Raji (cell line): ENCODE data around the gene PSEN1.

Source experiments
- POLR2A ChIP-seq: IDR thresholded peaks from 2 replicates; pipeline ENCODE4 v1.6.1; 2011; ENCODE audit warnings: low read depth, low read length, control low read depth; ENCODE audit not compliant: insufficient read depth

PSEN1 gene

DNA sequence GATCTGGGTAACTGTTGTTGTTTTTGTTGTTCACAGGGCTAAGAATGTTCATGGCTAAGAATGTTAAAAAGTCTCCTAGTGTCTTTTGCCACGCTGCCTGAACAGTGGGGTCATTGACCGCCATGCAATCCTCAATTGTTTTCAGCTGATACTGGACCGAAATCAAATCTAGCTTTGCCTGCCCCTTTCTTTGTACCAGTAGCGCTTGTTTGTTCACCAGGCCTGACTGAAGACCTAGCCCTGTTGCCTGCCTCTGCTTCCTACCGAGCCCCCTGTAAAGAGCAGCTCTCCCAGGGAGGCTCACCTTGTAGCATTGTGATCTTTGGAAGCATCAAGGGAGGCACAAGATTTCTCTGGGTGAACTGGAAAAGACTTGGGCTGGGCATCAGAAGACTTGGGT is 6.7 kb downstream of the PSEN1 start:
- no peak for TF ChIP-seq POLR2A

DNA sequence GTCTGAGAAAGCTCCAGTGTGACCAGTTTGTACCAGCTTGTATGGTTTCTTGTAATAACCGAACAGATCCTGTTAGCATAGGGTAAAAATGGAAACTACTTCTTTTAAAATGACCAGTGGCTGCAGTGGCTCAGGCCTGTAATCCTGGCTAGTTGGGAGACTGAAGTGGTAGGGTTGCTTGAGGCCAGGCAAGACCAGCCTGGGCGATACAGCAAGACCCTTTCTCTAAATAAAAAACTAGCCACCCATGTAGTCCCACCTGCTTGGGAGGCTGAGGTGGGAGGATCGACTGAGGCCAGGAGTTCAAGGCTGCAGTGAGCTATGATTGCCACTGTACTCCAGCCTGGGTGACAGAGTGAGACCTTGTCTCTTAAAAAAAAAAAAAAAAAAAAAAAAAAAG is 7.3 kb downstream of the PSEN1 start:
- TF ChIP-seq POLR2A: no peak

DNA sequence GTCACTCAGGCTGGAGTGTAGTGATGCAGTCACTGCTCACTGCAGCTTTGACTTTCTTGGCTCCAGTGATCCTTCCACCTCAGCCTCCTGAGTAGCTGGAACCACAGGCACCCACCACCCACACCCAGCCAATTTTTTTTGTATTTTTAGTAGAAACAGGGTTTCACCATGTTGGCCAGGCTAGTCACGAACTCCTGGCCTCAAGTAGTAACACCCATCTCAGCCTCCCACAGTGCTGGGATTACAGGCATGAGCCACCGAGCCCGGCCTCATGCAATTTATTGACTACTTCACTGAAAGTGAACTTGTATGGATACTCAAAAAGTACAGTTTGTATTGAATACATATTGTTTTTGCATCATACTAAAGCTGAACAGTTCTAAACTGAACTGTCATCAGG is 9.1 kb downstream of the PSEN1 start:
- TF ChIP-seq POLR2A: no peak

DNA sequence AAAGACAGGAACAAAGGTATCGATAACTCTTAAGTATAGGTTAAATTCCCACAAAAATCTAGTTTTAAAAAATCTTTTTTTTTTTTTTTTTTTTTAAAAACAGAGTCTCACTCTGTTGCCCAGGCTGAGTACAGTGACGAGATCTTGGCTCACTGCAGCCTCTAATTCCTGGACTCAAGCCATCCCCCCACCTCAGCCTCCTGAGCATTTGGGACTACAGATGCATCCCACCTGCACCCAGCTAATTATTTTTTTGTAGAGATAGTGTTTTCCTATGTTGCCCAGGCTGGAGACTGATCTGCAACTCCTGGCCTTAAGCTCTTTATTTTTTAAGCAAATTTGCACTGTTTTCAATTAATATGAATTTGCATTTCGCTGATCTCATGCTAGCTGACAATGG is 9.8 kb downstream of the PSEN1 start:
- TF ChIP-seq POLR2A: no peak

DNA sequence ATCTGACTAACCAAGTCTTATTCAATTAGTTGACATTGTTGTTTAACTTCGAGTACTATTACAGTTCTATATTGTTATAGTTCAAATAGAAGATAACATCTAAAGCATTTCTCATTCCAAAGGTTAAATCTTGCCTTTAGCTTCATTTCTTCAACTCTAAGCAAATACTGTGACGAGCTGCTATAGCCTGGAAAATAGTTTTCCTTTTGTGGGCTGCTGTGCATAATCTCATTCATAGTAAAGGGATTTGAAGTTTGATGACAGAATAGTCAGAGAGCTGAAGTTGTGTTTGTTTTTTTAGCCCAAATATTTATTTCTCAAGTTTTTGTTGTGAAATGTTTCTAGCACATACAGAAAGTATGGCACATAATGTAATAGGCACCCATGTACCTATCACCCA is 13.4 kb downstream of the PSEN1 start:
- TF ChIP-seq POLR2A: no peak

DNA sequence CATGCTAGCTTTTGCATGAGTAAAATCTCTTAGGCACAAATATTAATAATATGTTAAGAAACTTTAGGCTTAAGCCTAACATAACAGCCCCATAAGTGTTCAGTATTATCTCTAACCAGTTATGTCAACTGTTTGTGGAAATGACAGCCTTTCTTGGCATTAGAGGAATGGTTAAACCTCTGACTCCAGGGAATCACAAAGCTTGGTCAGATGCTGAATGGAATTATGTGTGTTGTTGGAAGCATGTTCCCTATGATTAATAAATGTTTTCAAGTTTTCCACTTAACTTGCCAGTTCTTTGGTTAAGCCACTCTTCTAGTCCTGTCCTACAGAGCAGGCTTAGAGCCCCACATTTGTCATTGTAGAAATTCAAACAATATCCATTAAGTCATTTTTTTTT is 17.0 kb downstream of the PSEN1 start:
- no peak for TF ChIP-seq POLR2A

DNA sequence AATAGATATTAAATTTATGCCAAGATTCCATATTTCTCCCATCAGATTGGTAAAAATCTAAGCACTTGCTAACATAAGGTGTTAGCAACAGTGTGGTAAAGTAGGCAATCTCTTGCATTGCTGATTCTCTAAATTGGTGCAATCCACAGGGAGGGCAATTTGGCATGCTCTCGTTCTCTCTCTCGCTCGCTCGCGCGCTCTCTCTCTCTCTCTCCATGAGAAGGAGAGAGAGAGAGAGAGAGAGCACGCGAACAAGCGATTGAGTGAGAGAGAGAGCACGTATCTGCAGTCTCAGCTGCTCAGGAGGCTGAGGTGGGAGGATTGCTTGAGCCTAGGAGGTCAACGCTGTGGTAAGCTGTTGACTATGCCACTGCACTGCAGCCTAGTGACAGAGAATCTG is 25.9 kb downstream of the PSEN1 start:
- no peak for TF ChIP-seq POLR2A

DNA sequence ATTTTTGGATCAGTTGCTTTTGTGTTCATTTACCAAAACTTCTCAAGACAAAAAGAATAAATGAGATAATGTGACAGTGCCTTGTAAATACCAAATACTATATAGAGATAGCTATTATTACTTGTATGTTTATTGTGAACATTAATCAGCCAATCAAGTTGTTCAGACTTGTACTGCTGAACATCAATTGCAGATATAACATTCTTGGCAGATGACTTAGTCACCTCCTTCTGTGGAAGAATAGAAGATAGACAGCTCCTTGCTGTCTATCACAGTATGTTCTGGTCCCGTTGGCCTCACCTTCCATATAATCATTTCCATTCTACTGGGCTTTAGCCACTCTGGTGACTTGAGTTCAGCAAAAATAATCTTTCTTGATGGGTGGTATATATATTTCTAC is 30.1 kb downstream of the PSEN1 start:
- TF ChIP-seq POLR2A: no peak

DNA sequence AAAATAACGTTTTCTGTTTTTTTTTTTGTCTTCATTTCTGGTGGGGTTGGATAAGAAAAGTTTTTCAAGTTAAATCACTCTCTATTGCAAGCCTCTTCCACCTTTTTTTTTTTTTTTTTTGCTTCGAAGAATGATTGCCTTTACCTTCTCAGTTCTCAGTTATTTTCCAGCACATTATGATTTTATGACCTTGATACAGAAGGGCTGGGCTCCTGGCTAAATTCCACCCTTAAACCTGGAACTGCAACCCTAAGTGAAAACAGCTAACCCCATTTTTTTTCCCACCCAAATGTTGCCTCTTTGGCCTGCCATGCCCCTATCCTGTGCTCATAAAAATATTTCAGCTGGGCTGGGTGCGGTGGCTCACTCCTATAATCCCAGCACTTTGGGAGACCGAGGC is 31.4 kb downstream of the PSEN1 start:
- TF ChIP-seq POLR2A: no peak

DNA sequence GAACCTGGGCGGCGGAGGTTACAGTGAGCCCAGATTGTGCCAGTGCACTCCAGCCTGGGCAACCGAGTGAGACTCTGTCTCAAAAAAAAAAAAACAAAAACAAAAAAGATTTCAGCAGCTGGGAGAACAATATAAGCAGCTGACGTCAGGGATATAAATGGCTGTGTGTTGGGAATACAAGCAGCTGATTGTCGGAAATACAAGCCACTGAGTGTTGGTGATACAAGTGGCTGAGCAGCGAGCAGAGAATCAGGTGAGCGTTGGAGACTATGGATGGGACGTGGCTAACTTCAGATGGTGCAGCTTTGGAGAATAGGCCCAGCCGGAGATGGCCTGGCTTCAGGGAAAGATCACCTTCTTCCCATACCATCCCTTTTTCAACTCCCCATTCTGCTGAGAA is 32.0 kb downstream of the PSEN1 start:
- no peak for TF ChIP-seq POLR2A

DNA sequence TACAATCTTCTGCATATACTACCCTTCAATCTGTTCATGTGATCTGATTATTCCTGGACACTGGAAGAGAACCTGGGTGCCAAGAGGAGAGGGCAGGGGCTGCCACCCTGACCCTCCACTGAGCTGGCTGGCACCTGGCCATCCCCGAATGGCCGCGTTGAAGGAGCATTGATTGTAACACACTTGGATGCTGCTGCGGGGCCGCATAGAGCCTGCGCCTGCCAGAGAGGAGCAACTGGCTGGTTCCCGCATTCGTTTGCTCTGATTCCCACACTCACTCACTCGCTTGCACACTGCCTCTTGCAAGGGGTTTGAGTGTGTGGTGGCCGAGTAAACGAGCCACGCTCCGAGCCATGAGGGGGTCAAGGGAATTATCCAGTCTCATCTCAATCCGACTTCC is 32.4 kb downstream of the PSEN1 start:
- no peak for TF ChIP-seq POLR2A

DNA sequence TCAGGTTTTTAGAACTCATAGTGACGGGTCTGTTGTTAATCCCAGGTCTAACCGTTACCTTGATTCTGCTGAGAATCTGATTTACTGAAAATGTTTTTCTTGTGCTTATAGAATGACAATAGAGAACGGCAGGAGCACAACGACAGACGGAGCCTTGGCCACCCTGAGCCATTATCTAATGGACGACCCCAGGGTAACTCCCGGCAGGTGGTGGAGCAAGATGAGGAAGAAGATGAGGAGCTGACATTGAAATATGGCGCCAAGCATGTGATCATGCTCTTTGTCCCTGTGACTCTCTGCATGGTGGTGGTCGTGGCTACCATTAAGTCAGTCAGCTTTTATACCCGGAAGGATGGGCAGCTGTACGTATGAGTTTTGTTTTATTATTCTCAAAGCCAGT is 34.4 kb downstream of the PSEN1 start:
- no peak for TF ChIP-seq POLR2A

DNA sequence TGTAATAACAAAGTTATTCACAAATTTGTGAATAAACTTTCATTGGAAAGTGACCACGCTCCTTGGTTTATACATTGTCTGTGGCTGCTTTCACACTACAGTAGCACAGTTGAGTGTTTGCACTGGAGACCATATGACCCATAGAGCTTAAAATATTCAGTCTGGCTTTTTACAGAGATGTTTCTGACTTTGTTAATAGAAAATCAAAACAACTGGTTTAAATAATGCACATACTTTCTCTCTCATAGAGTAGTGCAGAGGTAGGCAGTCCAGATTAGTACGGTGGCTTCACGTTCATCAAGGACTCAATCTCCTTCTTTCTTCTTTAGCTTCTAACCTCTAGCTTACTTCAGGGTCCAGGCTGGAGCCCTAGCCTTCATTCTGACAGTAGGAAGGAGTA is 36.2 kb downstream of the PSEN1 start:
- TF ChIP-seq POLR2A: no peak

DNA sequence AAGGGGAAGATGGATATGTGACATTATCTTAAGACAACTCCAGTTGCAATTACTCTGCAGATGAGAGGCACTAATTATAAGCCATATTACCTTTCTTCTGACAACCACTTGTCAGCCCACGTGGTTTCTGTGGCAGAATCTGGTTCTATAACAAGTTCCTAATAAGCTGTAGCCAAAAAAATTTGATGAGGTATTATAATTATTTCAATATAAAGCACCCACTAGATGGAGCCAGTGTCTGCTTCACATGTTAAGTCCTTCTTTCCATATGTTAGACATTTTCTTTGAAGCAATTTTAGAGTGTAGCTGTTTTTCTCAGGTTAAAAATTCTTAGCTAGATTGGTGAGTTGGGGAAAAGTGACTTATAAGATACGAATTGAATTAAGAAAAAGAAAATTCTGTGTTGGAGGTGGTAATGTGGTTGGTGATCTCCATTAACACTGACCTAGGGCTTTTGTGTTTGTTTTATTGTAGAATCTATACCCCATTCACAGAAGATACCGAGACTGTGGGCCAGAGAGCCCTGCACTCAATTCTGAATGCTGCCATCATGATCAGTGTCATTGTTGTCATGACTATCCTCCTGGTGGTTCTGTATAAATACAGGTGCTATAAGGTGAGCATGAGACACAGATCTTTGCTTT is 36.9 kb downstream of the PSEN1 start:
- no peak for TF ChIP-seq POLR2A

DNA sequence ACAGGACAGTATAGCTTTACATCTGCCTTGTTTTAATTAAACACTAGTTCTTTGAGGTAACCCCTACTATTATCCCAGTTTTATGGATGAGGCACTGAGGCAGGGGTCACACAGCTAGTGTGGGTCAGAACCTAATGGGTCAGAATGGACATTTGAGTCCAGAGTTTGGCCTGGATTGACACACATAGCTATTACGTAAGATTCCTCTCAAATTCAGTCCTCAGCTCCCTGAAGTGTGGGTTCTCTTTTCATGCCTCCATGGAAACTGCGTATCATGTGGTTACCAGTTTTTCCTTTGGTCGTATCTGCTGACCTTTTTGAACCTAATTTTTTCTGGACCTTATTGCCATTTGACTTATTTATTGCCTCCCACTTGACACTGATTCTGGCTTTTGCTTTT is 40.4 kb downstream of the PSEN1 start:
- no peak for TF ChIP-seq POLR2A

DNA sequence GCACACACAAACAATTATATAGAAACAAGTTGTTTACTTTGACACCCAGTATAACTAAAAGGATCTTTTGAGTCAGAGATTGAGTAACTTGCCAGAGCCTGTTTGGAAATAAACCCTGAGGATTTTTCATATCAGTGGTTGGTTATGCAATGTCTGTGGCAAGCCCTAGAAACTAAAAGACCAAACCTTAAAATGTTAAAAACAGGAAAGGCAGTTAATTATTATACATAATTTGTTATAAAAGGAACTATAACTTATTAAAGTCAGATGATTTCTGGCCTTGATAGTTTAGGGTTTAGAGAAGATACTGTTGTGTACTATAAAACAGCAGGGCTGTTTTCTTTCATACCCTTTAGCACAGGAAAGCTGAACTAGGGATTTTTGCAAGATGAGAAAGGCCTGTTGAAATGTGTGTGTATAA is 44.1 kb downstream of the PSEN1 start:
- TF ChIP-seq POLR2A: no peak

DNA sequence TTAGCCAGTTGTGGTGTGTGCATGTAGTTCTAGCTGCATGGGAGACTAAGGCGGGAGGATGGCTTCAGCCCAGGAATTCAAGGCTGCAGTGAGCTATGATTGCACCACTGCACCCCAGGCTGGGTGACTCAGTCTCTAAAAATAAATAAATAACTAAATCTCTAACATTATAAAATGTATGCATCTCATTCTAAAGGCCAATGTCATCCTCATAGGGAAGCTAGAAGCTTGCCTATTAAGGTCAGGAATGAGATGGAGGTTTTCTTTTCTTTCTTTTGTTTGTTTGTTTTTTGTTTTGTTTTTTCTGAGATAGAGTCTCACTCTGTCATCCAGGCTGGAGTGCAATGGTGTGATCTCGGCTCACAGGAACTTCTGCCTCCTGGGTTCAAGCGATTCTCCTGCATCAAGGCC is 52.2 kb downstream of the PSEN1 start:
- TF ChIP-seq POLR2A: no peak
